ENCODE results near the gene ITPA.

GRCh38 chr20:3193806-3194616 is 15.3 kb upstream of the ITPA start:
- no peak for TF ChIP-seq CTCF (IDR thresholded peaks at IDR 0.05; ENCODE audit: borderline replicate concordance, extremely low read depth, low read length, poor library complexity, severe bottlenecking)
- TF ChIP-seq EZH2 (IDR thresholded peaks at IDR 0.05; ENCODE audit: borderline replicate concordance, low read depth, low read length, severe bottlenecking), result no peak
